PFSK-1 (cell line): ENCODE data around the gene SLC12A3.

Source experiments
- POLR2AphosphoS5 ChIP-seq: IDR thresholded peaks from 2 replicates; pipeline ENCODE4 v1.6.1; 2012; ENCODE audit warnings: low read depth, mild to moderate bottlenecking, control low read depth, low read length, moderate library complexity
- TAF1 ChIP-seq: IDR thresholded peaks from 2 replicates; pipeline ENCODE4 v1.6.1; 2012; ENCODE audit warnings: low read length, control low read depth, borderline replicate concordance; ENCODE audit not compliant: insufficient read depth

DNA sequence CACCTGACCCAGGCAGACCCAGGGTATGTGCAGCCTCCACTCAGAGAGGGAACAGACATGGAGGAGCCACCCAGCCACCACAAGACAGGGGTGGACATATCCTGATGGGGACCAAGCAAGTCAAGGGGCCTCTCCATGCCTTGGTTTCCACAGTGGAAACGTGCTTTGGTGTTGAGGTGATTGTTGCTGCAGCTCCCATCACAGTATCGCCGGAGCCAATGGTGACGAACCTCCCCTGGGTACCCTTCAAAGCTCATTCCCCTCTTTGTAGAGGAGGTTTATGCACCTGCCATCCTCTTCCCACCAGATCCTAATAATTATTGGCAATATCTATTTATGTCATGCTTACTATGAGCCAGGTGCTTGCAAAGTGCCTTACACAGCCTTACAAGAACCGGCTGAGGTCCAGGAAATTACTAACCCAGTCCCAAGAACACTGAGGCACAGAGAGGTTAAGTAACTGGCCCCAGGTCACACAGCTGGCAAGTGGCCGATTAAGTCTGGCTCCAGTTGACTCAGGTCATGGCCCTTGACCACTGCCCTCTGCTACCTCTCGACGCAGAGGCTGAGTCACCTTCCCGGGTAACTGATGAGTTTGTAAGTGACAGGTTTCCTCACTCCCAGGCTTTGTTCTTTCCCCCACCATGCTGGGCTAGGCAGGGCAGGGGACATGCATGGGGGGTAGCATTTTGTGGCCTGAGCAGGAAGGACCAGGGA is 20.6 kb downstream of the SLC12A3 start:
- TF ChIP-seq TAF1 (no peak), POLR2AphosphoS5 (no peak)
